Suprapubic skin (tissue), 4 donors: ENCODE data around the gene TOGARAM2.

Source experiments
- CTCF ChIP-seq, 2 donors: fragments of 200-600 bp in 1 of 2; fragments of 450-650 bp in 1 of 2; sonication (generic) in 1 of 2; IDR thresholded peaks; one replicate each; pipeline ENCODE4 v1.5.1; 2016 to 2019; ENCODE audit warnings: antibody characterized with exemption in 2 of 2, mild to moderate bottlenecking in 1 of 2, moderate library complexity in 1 of 2
- EP300 ChIP-seq: sonication (generic); formaldehyde crosslinking; IDR thresholded peaks from one replicate; pipeline ENCODE4 v1.6.1; 2017; ENCODE audit warnings: antibody characterized with exemption
- POLR2A ChIP-seq, 2 donors: fragments of 450-650 bp; IDR thresholded peaks; one replicate each; pipeline ENCODE4 v1.6.1; 2017; ENCODE audit warnings: antibody characterized with exemption in 2 of 2, mild to moderate bottlenecking in 2 of 2, moderate library complexity in 2 of 2
- POLR2AphosphoS5 ChIP-seq, 3 donors: sonication (generic); formaldehyde crosslinking; IDR thresholded peaks; one replicate each; pipeline ENCODE4 v1.6.1; 2017; ENCODE audit warnings: antibody characterized with exemption in 3 of 3

GRCh38 chr2:28977176-28977875 is 3.8 kb upstream of the TOGARAM2 start:
- TF ChIP-seq CTCF (IDR thresholded peaks at IDR 0.05) (no peak), POLR2A (IDR thresholded peaks at IDR 0.05) (no peak), POLR2AphosphoS5 (IDR thresholded peaks at IDR 0.05) (no peak), EP300 (no peak)
